GM12801 (cell line): Measurements from ENCODE around the gene SETD1A.

Experiments
- TF ChIP-seq, protein P1 (sequence below): IDR thresholded peaks from one replicate; pipeline ENCODE4 v1.5.1; 2011; ENCODE audit warnings: control low read depth; ENCODE audit not compliant: insufficient read length; ENCODE audit errors: extremely low read depth

SETD1A gene

DNA sequence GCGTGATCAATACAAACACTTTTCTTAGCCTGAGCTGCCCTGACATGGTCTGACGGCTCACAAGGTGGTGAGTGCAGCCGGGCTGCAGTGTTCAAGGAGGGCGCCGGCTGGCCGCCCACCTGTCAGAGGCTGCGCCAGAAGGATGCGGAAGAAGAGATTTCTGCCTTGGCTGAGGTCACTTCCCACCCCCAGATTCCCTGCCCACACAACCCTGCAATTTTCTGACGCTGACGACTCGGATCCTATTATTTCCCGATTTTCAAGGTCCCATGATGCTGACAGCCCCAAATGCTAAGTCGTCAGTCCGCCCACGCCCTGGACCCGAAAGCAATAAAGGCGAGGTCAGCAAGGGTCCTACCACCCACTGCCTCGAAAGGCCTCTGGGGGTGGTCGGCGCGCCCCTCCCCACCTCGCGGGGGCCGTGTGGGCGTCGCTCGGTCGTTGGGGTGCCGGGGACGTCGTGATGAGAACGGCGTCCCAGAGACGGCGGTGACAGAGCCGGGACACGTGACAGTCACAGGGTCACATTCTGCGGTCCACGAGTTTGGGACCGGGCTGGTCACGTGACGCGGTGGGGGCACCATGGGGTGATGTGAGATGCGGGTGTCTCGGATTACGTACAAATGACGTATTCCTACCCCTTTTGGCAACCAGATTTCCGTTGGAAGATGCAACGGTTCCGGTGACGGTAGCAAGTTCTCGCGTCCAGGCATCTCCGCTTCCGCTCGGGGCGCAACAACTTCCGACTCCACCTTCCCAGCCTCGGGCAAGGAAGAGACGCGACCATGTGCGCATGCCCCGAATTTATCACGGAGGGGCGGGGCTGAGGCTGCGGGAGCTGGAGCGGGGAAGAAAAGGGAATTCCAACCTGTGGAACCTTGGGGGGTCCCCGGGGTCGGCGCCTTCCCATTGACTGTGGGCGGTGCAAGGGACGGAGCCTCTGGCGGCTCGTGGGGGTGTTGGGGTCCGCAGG lies 75.5 kb downstream of the SETD1A start, which contains the start of gene STX4:
Gene STX4, plus strand, starts transcription at position 823 of the 973 bp plus-strand sequence. CDS start 248 bp downstream, outside the sequence.
- TF ChIP-seq, protein P1, sequence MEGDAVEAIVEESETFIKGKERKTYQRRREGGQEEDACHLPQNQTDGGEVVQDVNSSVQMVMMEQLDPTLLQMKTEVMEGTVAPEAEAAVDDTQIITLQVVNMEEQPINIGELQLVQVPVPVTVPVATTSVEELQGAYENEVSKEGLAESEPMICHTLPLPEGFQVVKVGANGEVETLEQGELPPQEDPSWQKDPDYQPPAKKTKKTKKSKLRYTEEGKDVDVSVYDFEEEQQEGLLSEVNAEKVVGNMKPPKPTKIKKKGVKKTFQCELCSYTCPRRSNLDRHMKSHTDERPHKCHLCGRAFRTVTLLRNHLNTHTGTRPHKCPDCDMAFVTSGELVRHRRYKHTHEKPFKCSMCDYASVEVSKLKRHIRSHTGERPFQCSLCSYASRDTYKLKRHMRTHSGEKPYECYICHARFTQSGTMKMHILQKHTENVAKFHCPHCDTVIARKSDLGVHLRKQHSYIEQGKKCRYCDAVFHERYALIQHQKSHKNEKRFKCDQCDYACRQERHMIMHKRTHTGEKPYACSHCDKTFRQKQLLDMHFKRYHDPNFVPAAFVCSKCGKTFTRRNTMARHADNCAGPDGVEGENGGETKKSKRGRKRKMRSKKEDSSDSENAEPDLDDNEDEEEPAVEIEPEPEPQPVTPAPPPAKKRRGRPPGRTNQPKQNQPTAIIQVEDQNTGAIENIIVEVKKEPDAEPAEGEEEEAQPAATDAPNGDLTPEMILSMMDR = no peak

DNA sequence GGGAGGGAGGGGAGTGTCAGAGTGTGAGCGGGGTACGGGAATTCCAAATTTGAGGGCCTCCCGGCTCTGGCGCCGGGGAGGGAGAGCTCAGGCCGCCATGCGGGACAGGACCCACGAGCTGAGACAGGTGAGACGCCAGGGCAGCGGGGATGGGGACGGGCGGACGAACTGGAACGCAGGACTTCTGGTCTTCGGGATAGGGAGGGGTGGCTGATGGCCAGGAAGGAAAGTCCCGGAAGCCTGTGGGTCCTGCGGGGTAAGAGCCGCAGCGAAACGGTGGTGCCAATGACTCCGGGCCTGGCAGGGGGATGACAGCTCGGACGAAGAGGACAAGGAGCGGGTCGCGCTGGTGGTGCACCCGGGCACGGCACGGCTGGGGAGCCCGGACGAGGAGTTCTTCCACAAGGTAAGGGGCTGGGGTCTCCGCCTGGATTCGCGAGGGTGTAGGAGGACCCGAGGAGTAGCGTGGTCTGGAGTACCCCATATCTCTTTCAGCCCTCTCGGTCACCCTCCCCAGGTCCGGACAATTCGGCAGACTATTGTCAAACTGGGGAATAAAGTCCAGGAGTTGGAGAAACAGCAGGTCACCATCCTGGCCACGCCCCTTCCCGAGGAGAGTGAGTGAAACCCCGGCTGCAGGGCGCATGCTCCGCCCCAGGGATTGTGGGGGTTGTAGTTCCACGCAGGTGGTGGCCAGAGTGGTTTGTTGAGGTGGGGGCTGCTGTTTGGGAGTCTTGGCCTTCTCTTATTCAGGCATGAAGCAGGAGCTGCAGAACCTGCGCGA lies 76.3 kb downstream of the SETD1A start:
- TF ChIP-seq, protein P1 = no peak
